Stimulated activated CD4-positive, alpha-beta T cell treated with anti-CD3 and anti-CD28 coated beads, Interleukin-15, amount 100 ng/mL, for 24 hours (primary cell): Measurements from ENCODE around the gene PIRT.

Experiments
- DNase-seq: peaks from one replicate; pipeline ENCODE4 v3.0.0-alpha.2; 2020

The PIRT gene

GRCh38 chr17:10785295-10785694, 52.6 kb downstream of the PIRT start:
- DNase-seq: no peak

- DNase-seq: no peak
These were observed 58.3 kb downstream of the PIRT start for GRCh38 chr17:10779609-10780008.

GRCh38 chr17:10777890-10778289, 60.0 kb downstream of the PIRT start:
- DNase-seq: no peak

GRCh38 chr17:10777131-10777807, 60.6 kb downstream of the PIRT start:
- DNase-seq: no peak

- no peak for DNase-seq
These were observed 61.5 kb downstream of the PIRT start for GRCh38 chr17:10776381-10776780.

- DNase-seq: no peak
These were observed 62.0 kb downstream of the PIRT start for GRCh38 chr17:10775740-10776356.

GRCh38 chr17:10775058-10775457, 62.8 kb downstream of the PIRT start:
- no peak for DNase-seq

- DNase-seq: no peak
These were observed 64.5 kb downstream of the PIRT start for GRCh38 chr17:10773391-10773790.
